Fibroblast of villous mesenchyme (primary cell): ENCODE measurements around the gene MAPK11. TPM values are rescaled to one million over a fixed set of nuclear protein-coding genes. Genes with fewer than 3 reads are reported as not detected.
A peak's percentile ranks its signal among the peaks of the same experiment; 100 is the strongest.
"Not testable (repeated sequence)": the region's sequence is repeated elsewhere in the genome, so short reads cannot be mapped to it uniquely, and the experiment has no call there.

Experiments used
- DNase-seq: peaks from one replicate; pipeline ENCODE4 v3.0.0-alpha.2; 2010; ENCODE audit warnings: low read depth
- H3K4me3 ChIP-seq: 2 replicates; pipeline ENCODE4 v1.5.1; 2011; ENCODE audit warnings: low read depth, mild to moderate bottlenecking, low read length
- total RNA-seq: library from RNA; depleted of rRNA; stranded (reverse); fragments of >200 nt; gene quantifications from 2 replicates; pipeline ENCODE4 v1.2.3, GENCODE V29; 2012
- TF ChIP-seq, protein P1 (sequence below): IDR thresholded peaks from 2 replicates; pipeline ENCODE4 v1.5.1; 2012; ENCODE audit warnings: low read depth, mild to moderate bottlenecking, low read length; ENCODE audit not compliant: insufficient read depth

Gene MAPK11
- total RNA-seq, 1 donor = 6.5 TPM

GRCh38 chr22:50278956-50279619 lies 8.9 kb upstream of the MAPK11 start:
- H3K4me3 ChIP-seq = no peak overlapping the region
- TF ChIP-seq, protein P1, sequence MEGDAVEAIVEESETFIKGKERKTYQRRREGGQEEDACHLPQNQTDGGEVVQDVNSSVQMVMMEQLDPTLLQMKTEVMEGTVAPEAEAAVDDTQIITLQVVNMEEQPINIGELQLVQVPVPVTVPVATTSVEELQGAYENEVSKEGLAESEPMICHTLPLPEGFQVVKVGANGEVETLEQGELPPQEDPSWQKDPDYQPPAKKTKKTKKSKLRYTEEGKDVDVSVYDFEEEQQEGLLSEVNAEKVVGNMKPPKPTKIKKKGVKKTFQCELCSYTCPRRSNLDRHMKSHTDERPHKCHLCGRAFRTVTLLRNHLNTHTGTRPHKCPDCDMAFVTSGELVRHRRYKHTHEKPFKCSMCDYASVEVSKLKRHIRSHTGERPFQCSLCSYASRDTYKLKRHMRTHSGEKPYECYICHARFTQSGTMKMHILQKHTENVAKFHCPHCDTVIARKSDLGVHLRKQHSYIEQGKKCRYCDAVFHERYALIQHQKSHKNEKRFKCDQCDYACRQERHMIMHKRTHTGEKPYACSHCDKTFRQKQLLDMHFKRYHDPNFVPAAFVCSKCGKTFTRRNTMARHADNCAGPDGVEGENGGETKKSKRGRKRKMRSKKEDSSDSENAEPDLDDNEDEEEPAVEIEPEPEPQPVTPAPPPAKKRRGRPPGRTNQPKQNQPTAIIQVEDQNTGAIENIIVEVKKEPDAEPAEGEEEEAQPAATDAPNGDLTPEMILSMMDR = no peak
- DNase-seq = no peak

DNA sequence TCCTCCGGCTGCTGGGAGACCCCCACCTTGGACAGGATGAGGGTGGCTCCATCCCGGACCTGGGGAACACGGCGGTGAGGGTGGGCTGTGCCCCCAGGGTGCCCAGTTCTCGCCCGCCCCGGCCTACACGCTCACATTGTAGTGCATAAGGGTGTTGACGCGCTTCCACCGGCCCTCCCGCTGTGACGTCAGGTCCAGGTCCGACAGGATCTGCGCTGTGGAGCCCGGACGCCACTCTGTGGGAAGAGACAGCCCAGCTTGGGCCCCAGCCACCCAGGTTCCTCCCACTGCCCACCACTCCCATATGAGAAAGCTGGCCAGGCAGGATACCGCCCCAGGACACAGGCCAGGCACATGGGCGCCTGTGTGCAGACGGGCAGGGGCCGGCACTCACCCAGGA lies 8.3 kb upstream of the MAPK11 start:
- TF ChIP-seq, protein P1 = no peak
- H3K4me3 ChIP-seq = no peak overlapping the region
- DNase-seq = no peak

DNA sequence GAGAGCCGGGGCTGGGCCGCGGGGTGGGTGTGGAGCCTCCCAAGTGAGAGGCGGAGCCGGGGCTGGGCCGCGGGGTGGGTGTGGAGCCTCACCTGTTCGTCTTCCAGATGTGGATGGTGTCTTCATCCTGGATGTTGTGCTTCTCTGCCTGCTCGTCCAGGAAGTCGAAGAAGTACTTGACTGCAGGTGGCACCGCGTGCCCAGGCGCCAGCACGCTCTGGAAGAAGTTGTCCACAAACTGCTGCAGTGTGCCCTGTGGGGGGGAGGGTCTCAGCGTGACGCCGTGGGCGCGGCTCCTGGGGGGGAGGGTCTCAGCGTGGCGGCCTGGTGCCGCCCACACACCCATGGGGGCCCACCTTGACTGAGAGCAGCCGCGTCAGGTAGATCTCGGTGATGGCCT lies 7.6 kb upstream of the MAPK11 start:
- DNase-seq = no peak
- H3K4me3 ChIP-seq = no peak overlapping the region
- TF ChIP-seq, protein P1 = no peak

- DNase-seq = peak; percentile 67
- no peak overlapping the region for H3K4me3 ChIP-seq
- TF ChIP-seq, protein P1 = peak; percentile 52
Observed at GRCh38 chr22:50276143-50276542, 6.0 kb upstream of the MAPK11 start.

DNA sequence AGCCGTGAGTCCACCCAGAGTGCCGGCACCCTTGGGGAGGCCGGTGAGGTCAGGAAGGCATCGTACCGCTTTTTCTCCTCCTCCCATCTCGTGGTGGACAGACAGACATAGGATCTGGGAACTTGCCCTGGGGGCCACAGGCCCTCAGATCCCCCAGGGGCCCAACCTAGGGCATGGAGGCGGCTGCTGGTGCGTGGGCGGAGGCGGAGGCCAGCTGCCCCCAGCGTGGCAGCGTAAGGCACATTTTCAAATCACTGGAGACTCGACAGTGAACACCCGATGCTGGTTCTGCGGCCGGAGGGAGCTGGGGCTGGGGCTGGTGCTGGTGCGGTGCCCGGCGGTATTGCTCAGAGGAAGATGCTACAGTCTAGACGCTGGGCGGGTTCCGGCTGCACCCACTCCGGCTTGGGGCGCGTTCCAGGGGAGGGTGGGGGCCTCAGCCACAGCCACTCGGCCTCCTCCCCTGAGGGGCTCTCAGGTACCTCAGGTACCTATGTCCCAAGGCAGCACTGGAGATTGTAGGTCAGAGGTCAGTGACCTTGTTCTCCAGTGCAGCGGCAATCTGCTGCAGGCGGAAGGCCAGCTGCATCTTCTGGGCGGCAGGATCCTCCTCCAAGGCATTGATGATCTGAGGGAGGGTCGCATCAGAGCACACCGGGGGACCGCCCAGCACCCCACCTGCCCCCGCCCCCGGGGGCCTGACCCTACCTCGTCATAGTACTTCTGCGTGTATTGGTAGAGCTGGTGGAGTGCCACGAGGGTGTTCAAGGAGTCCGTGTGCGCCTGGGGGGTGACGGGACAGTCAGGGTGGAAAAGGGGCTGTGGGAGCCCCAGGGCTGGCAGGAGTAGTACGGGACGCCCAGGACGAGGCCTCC lies 5.2 kb upstream of the MAPK11 start:
- TF ChIP-seq, protein P1 = no peak
- no peak for DNase-seq
- no peak overlapping the region for H3K4me3 ChIP-seq

DNA sequence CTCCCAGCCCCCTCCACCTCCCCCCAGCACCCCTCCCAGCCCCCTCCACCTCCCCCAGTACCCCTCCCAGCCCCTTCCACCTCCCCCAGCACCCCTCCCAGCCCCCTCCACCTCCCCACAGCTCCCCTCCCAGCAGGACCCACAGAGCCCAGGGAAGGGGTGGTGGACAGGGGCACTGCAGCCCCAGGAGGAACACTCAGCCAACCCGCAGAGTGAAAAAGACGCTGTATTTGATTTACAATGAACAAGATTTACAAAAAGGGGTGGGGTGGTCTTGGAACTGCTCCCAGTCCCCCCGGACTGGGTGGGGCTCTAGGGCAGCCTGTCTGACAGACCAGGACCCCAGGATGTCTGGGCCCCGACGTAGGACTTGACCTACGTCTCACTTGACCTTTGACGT lies 4.6 kb upstream of the MAPK11 start:
- TF ChIP-seq, protein P1 = no peak
- no peak overlapping the region for H3K4me3 ChIP-seq
- DNase-seq = no peak

DNA sequence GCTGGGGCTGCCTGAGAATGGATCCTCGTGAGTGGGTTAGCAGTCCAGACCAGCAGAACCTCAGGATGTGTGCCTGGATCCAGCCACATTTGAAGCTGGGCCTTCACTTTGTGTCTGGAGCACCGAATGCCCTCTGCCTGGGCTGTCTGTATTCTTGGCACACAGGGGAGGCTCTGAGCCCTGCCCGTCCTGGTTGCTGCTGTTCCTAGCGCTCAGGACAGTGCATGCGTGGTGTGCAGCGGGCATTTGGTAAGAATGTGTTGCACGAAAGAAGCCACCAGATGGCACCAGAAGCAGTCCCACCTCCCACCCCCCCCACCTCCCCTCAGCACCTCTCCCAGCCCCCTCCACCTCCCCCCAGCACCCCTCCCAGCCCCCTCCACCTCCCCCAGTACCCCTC lies 4.1 kb upstream of the MAPK11 start:
- peak; percentile 62 for DNase-seq
- TF ChIP-seq, protein P1 = peak; percentile 32
- no peak overlapping the region for H3K4me3 ChIP-seq

- DNase-seq = not testable (repeated sequence)
Observed at GRCh38 chr22:50273781-50274180, 3.6 kb upstream of the MAPK11 start.

DNA sequence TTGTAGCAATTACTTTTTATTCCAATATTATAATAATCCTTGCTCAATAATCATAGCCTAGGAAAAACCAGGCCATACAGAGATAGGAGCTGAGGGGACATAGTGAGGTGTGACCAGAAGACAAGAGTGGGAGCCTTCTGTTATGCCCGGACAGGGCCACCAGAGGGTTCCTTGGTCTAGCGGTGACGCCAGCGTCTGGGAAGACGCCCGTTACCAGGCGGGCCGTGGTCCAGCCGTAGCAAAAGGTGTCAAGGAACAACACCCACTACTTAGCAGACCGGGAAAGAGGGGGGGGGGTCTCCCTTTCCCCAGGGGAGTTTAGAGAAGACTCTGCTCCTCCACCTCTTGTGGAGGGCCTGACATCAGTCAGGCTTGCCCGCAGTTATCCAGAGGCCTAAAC lies 3.2 kb upstream of the MAPK11 start:
- not testable (repeated sequence) for H3K4me3 ChIP-seq, DNase-seq

More at GRCh38 chr22:50273781-50274180, 3.6 kb upstream of the MAPK11 start:
- not testable (repeated sequence) for H3K4me3 ChIP-seq
